ENCODE results near the gene LMX1B. TPM values are rescaled to one million over a fixed set of nuclear protein-coding genes. Genes with fewer than 3 reads are reported as not detected.

LMX1B gene
- polyA plus RNA-seq, 2 donors, result 0.01 to 0.02 TPM

DNA sequence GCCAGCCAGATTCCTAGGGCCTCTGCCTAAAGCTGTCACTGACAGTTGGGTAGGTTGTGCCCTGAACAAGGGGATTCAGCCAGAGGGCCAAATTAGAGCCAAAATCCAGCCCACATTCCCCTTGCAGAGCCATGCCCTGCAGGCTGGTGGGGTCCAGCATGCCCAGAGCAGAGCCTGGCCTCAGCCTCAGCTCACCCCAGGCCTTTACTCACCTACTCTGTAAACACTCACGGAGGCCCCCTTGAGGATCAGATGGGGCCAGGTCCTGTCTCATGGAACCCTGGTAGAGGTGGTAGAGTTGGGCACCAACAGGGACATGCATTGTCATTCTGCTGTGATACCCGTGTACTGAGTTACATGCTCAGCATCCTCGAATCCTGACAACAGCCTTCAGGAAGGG is 74.9 kb downstream of the LMX1B start:
- no peak overlapping the region for H3K4me3 ChIP-seq (ENCODE audit: low read depth in 1 of 2, low read length in 2 of 2)
- whole genome bisulfite sequencing, 2 donors, result 63 to 69% methylated on average over 3 of the region's 3 CpGs
- H3K36me3 ChIP-seq (ENCODE audit: control insufficient read depth in 2 of 2, insufficient read depth in 2 of 2, low read length in 1 of 2), result no peaks in the 10 kb centered on the region
- peaks cover 3 to 5% of the 10 kb centered on the region in 2 donors for H3K27me3 ChIP-seq (ENCODE audit: control insufficient read depth in 1 of 2, insufficient read depth in 2 of 2, low read length in 2 of 2)
- H3K27ac ChIP-seq (ENCODE audit: low read depth in 2 of 2, low read length in 1 of 2), result no peak overlapping the region
- peaks cover 0 to 7% of the 10 kb centered on the region in 2 donors for H3K9me3 ChIP-seq (ENCODE audit: control insufficient read depth in 2 of 2, insufficient read depth in 1 of 2, low read depth in 1 of 2, low read length in 1 of 2)
- H3K4me1 ChIP-seq (ENCODE audit: control insufficient read depth in 2 of 2, insufficient read depth in 2 of 2, low read length in 1 of 2), result no peaks in the 10 kb centered on the region

GRCh38 chr9:126689027-126689825 is 75.5 kb downstream of the LMX1B start:
- Histone ChIP-seq H3K27me3 (ENCODE audit: control insufficient read depth in 1 of 2, insufficient read depth in 2 of 2, low read length in 2 of 2) (peaks cover 2 to 5% of the 10 kb centered on the region in 2 donors), H3K4me3 (ENCODE audit: low read depth in 1 of 2, low read length in 2 of 2) (no peak overlapping the region), H3K36me3 (ENCODE audit: control insufficient read depth in 2 of 2, insufficient read depth in 2 of 2, low read length in 1 of 2) (no peaks in the 10 kb centered on the region), H3K9me3 (ENCODE audit: control insufficient read depth in 2 of 2, insufficient read depth in 1 of 2, low read depth in 1 of 2, low read length in 1 of 2) (peaks cover 0 to 7% of the 10 kb centered on the region in 2 donors), H3K4me1 (ENCODE audit: control insufficient read depth in 2 of 2, insufficient read depth in 2 of 2, low read length in 1 of 2) (no peaks in the 10 kb centered on the region), H3K27ac (ENCODE audit: low read depth in 2 of 2, low read length in 1 of 2) (no peak overlapping the region)
- WGBS, 2 donors, result 66 to 71% methylated on average over 24 of the region's 24 CpGs

DNA sequence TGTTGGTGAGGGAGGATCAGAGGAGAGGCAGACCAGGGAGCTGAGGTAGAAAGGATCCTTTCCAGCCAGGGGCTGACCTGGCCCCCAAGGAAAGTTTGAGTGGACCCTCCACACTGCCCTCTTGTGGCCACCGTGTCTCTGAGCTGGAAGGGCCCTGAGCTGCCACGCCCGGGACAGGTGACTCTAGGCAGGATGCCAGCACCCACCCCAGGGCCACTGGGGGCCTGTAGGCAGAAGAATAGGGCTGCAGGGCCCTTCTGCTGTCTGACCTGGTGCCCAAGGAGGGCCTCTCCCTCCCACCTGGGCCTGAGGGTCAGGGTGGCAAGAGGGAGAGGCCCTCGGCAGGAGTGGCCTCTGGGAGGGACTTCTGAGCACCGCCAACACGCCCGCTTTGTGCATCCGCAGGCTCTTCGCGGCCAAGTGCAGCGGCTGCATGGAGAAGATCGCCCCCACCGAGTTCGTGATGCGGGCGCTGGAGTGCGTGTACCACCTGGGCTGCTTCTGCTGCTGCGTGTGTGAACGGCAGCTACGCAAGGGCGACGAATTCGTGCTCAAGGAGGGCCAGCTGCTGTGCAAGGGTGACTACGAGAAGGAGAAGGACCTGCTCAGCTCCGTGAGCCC is 76.8 kb downstream of the LMX1B start:
- Histone ChIP-seq H3K4me3 (ENCODE audit: low read depth in 1 of 2, low read length in 2 of 2) (no peak overlapping the region), H3K27me3 (ENCODE audit: control insufficient read depth in 1 of 2, insufficient read depth in 2 of 2, low read length in 2 of 2) (no peaks in the 10 kb centered on the region), H3K4me1 (ENCODE audit: control insufficient read depth in 2 of 2, insufficient read depth in 2 of 2, low read length in 1 of 2) (no peaks in the 10 kb centered on the region), H3K36me3 (ENCODE audit: control insufficient read depth in 2 of 2, insufficient read depth in 2 of 2, low read length in 1 of 2) (no peaks in the 10 kb centered on the region), H3K27ac (ENCODE audit: low read depth in 2 of 2, low read length in 1 of 2) (no peak overlapping the region), H3K9me3 (ENCODE audit: control insufficient read depth in 2 of 2, insufficient read depth in 1 of 2, low read depth in 1 of 2, low read length in 1 of 2) (peaks cover 0 to 7% of the 10 kb centered on the region in 2 donors)
- 51 to 57% methylated on average over 25 of the region's 25 CpGs for WGBS, 2 donors

GRCh38 chr9:126692041-126692758 is 78.5 kb downstream of the LMX1B start:
- Histone ChIP-seq H3K4me1 (ENCODE audit: control insufficient read depth in 2 of 2, insufficient read depth in 2 of 2, low read length in 1 of 2) (no peaks in the 10 kb centered on the region), H3K4me3 (ENCODE audit: low read depth in 1 of 2, low read length in 2 of 2) (no peak overlapping the region), H3K9me3 (ENCODE audit: control insufficient read depth in 2 of 2, insufficient read depth in 1 of 2, low read depth in 1 of 2, low read length in 1 of 2) (peaks cover 0 to 7% of the 10 kb centered on the region in 2 donors), H3K27ac (ENCODE audit: low read depth in 2 of 2, low read length in 1 of 2) (no peak overlapping the region), H3K27me3 (ENCODE audit: control insufficient read depth in 1 of 2, insufficient read depth in 2 of 2, low read length in 2 of 2) (no peaks in the 10 kb centered on the region), H3K36me3 (ENCODE audit: control insufficient read depth in 2 of 2, insufficient read depth in 2 of 2, low read length in 1 of 2) (no peaks in the 10 kb centered on the region)
- 89 to 90% methylated on average over 20 of the region's 20 CpGs for WGBS, 2 donors

DNA sequence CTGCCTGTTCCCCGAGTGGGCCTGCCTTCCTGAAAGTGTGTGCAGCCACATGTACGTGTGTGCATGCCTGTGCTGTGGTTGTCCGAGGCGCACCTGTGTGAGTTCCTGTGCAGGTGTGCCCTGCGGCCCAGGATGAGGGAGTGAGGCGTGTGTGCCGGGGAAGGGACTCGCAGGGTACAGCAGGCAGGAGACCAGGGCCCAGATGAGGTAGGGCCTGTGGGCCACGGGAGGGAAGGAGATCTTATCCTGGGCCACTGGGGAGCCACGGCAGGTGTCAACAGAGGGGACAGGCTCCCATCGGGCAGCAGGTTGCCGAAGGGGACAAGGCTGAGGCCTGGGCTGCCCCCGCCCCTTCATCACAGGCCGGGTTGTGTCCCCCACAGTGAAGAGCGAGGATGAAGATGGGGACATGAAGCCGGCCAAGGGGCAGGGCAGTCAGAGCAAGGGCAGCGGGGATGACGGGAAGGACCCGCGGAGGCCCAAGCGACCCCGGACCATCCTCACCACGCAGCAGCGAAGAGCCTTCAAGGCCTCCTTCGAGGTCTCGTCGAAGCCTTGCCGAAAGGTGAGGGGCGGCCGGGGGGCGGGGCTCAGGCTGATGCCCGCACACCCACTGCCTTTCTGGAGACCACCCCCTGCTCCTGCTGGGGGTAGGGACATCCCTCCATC is 79.2 kb downstream of the LMX1B start:
- 92 to 93% methylated on average over 31 to 32 of the region's 32 CpGs for WGBS, 2 donors

DNA sequence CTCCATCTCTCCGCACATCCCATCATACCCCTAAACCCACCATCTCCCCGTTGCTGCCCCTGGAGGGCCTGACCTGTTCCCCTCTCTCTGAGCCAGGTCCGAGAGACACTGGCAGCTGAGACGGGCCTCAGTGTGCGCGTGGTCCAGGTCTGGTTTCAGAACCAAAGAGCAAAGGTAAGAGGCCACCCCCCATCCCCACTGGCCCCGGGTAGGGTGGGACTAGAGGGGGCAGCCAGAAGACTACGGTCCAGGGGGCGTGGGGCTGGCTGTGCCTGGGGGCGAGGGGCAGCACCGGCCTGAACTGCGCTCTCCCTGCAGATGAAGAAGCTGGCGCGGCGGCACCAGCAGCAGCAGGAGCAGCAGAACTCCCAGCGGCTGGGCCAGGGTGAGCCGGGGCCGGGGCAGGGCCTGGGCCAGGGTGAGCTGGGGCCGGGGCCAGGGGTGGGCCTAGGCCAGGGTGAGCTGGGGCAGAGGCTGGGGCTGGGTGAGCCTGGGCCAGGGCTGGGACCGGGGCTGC is 79.8 kb downstream of the LMX1B start:
- H3K9me3 ChIP-seq (ENCODE audit: control insufficient read depth in 2 of 2, insufficient read depth in 1 of 2, low read depth in 1 of 2, low read length in 1 of 2), result peaks cover 0 to 7% of the 10 kb centered on the region in 2 donors
- no peak overlapping the region for H3K27ac ChIP-seq (ENCODE audit: low read depth in 2 of 2, low read length in 1 of 2)
- no peaks in the 10 kb centered on the region for H3K4me1 ChIP-seq (ENCODE audit: control insufficient read depth in 2 of 2, insufficient read depth in 2 of 2, low read length in 1 of 2)
- WGBS, 2 donors, result 90 to 91% methylated on average over 20 of the region's 20 CpGs
- H3K27me3 ChIP-seq (ENCODE audit: control insufficient read depth in 1 of 2, insufficient read depth in 2 of 2, low read length in 2 of 2), result no peaks in the 10 kb centered on the region
- H3K4me3 ChIP-seq (ENCODE audit: low read depth in 1 of 2, low read length in 2 of 2), result no peak overlapping the region
- H3K36me3 ChIP-seq (ENCODE audit: control insufficient read depth in 2 of 2, insufficient read depth in 2 of 2, low read length in 1 of 2), result no peaks in the 10 kb centered on the region

More for the DNA sequence above, 79.2 kb downstream of the LMX1B start:
- H3K4me3 ChIP-seq (ENCODE audit: low read depth in 1 of 2, low read length in 2 of 2), result no peak overlapping the region
- H3K27ac ChIP-seq (ENCODE audit: low read depth in 2 of 2, low read length in 1 of 2), result no peak overlapping the region
- no peaks in the 10 kb centered on the region for H3K36me3 ChIP-seq (ENCODE audit: control insufficient read depth in 2 of 2, insufficient read depth in 2 of 2, low read length in 1 of 2)
- no peaks in the 10 kb centered on the region for H3K4me1 ChIP-seq (ENCODE audit: control insufficient read depth in 2 of 2, insufficient read depth in 2 of 2, low read length in 1 of 2)
- H3K9me3 ChIP-seq (ENCODE audit: control insufficient read depth in 2 of 2, insufficient read depth in 1 of 2, low read depth in 1 of 2, low read length in 1 of 2), result peaks cover 0 to 7% of the 10 kb centered on the region in 2 donors
- H3K27me3 ChIP-seq (ENCODE audit: control insufficient read depth in 1 of 2, insufficient read depth in 2 of 2, low read length in 2 of 2), result no peaks in the 10 kb centered on the region

DNA sequence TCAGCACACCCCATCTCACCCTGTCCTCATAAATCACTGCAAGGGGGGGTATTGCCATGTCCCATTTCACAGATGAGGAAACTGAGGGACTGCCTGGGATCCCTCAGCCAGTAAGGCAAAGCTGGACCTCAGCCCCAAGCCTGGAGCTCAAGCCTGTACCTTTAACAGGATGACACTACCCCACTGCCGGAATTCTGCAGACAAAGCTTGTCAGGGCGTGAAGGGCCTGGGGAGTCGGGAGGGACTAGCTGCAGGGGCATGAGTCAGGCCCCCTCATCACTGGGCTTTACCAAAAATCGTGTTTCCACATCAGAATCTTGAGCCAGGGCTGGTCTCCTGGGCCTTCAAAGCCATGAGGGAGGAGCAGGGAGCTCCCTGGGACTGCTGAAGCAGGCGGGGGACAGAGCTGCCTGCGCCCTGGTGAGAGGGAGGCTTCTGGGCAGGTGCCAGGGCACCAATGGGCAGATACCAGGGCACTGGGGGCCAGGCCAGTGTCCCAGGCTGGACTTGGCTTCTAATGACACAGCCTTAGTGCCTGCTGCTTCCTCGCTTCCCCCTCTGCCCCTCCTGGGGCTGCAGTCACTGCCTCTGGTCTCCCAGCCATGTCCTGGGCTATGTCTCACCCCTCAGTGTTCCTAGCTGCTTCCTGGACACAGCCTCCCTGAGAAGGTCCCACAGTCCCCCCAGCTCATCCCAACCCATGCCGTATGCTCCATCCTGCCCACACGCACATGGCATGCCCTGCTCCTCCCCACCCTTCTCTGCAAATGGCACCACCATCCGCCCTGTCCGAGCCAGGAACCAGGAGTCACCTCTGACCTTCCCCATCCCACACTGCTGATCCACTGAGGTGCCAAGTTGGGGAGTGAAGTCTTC is 80.7 kb downstream of the LMX1B start:
- Histone ChIP-seq H3K36me3 (ENCODE audit: control insufficient read depth in 2 of 2, insufficient read depth in 2 of 2, low read length in 1 of 2) (no peaks in the 10 kb centered on the region), H3K9me3 (ENCODE audit: control insufficient read depth in 2 of 2, insufficient read depth in 1 of 2, low read depth in 1 of 2, low read length in 1 of 2) (peaks cover 0 to 4% of the 10 kb centered on the region in 2 donors), H3K4me1 (ENCODE audit: control insufficient read depth in 2 of 2, insufficient read depth in 2 of 2, low read length in 1 of 2) (no peaks in the 10 kb centered on the region), H3K27me3 (ENCODE audit: control insufficient read depth in 1 of 2, insufficient read depth in 2 of 2, low read length in 2 of 2) (no peaks in the 10 kb centered on the region), H3K27ac (ENCODE audit: low read depth in 2 of 2, low read length in 1 of 2) (no peak overlapping the region), H3K4me3 (ENCODE audit: low read depth in 1 of 2, low read length in 2 of 2) (no peak overlapping the region)
- WGBS, 2 donors, result 55 to 58% methylated on average over 11 of the region's 11 CpGs

- WGBS, 2 donors, result 76 to 84% methylated on average over 14 of the region's 14 CpGs
- no peaks in the 10 kb centered on the region for H3K27me3 ChIP-seq (ENCODE audit: control insufficient read depth in 1 of 2, insufficient read depth in 2 of 2, low read length in 2 of 2)
- H3K9me3 ChIP-seq (ENCODE audit: control insufficient read depth in 2 of 2, insufficient read depth in 1 of 2, low read depth in 1 of 2, low read length in 1 of 2), result peaks cover 0 to 4% of the 10 kb centered on the region in 2 donors
- no peak overlapping the region for H3K4me3 ChIP-seq (ENCODE audit: low read depth in 1 of 2, low read length in 2 of 2)
- no peak overlapping the region for H3K27ac ChIP-seq (ENCODE audit: low read depth in 2 of 2, low read length in 1 of 2)
- no peaks in the 10 kb centered on the region for H3K4me1 ChIP-seq (ENCODE audit: control insufficient read depth in 2 of 2, insufficient read depth in 2 of 2, low read length in 1 of 2)
- no peaks in the 10 kb centered on the region for H3K36me3 ChIP-seq (ENCODE audit: control insufficient read depth in 2 of 2, insufficient read depth in 2 of 2, low read length in 1 of 2)
Observed at GRCh38 chr9:126695186-126695585, 81.5 kb downstream of the LMX1B start.

Measured in esophagus (tissue), 2 donors.